HK-2 (cell line): ENCODE measurements around the gene ARL15.
"Not testable (repeated sequence)": the region's sequence is repeated elsewhere in the genome, so short reads cannot be mapped to it uniquely, and the experiment has no call there.

Experiments used
- DNase-seq: peaks from one replicate; pipeline ENCODE4 v3.0.0-alpha.2; 2018; ENCODE audit not compliant: unreplicated experiment

Gene ARL15

DNA sequence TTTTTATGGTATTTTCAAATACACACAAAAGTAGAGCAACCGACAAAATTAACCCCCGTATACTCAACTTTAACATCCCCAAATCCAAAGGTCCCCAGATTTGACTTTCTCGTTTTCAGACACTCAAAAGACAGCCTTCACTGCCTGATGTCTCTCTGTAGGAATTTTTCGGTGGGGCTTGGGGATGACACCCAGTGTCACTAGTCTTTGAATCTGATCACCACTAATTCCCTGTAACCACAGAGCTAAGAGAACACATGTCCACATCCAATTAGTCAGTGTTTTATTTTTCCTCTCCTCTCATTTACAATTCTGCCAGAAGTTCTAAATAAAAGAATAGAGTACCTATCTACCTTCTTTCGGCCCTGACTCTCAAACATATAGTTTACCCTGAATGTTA, 324.6 kb downstream of the ARL15 start:
- DNase-seq = no peak

GRCh38 chr5:53984971-53985370, 325.4 kb downstream of the ARL15 start:
- DNase-seq = no peak

GRCh38 chr5:53983568-53984460, 326.6 kb downstream of the ARL15 start:
- no peak for DNase-seq

- not testable (repeated sequence) for DNase-seq
These were observed 328.1 kb downstream of the ARL15 start for GRCh38 chr5:53982319-53982718.

GRCh38 chr5:53980061-53980460, 330.3 kb downstream of the ARL15 start:
- DNase-seq = no peak

- DNase-seq = no peak
These were observed 336.4 kb downstream of the ARL15 start for GRCh38 chr5:53974021-53974420.

- no peak for DNase-seq
These were observed 338.1 kb downstream of the ARL15 start for GRCh38 chr5:53972314-53972713.

DNA sequence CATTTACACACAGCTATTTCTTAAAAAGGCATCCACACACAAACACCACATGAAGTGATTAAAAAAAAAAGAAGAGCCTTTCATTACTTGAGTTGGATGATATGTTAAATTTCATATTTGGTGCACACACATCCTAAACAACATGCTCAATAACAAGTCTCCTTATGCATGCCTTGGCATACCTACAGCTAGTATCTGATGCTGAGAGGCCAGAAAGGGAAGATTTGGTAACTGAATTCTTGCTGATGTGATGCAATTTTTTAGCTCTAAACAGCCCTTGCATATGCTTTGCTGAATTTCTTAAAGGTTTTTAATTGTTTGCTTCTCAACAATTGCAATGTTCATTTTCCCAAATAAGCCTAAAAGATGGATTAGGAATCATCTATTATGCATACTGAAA, 338.8 kb downstream of the ARL15 start:
- DNase-seq = no peak

GRCh38 chr5:53971131-53971530, 339.2 kb downstream of the ARL15 start:
- DNase-seq = no peak

- no peak for DNase-seq
These were observed 339.9 kb downstream of the ARL15 start for GRCh38 chr5:53970475-53970874.

- no peak for DNase-seq
These were observed 341.1 kb downstream of the ARL15 start for GRCh38 chr5:53969176-53969730.

DNA sequence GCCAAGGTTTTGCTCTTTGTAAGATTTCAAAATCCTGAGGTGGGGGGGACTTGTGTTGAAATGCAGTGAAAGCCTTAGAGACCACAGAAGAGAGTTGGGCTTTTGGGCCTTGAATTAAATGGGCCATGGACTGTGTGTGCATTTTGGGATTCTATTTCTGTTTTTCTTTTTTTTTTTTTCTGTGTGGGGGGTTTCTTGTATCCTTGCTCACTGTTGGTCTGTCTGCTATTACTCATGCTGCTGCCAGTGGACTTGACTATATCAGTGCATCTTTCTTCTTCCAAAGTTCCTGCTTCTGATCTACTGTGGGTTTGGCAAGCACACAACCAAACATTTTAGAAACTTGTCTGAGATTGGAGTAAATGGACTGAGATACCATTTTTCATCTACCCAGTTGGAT, 344.9 kb downstream of the ARL15 start:
- DNase-seq = no peak

GRCh38 chr5:53963958-53964357, 346.4 kb downstream of the ARL15 start:
- no peak for DNase-seq

DNA sequence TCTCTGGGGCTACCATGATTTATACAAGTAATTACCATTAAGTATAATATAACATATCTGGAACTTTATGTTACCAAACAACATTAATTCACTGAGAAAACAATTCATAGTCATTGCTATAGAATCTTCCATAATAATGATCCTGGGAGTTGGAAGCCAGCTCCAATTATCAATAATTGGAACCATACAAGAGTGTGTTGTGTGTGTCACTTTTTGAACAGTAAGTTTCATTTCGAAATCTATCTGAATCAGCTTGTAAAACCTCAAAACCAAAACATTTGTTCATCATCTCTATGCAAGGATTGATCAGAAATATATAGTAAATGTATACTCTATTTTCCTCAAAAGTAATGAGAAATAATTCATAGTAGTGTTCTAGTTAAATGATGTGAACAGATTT, 348.1 kb downstream of the ARL15 start:
- DNase-seq = no peak

- DNase-seq = no peak
These were observed 353.7 kb downstream of the ARL15 start for GRCh38 chr5:53956632-53957031.

GRCh38 chr5:53956196-53956595, 354.2 kb downstream of the ARL15 start:
- no peak for DNase-seq

- DNase-seq = no peak
These were observed 359.8 kb downstream of the ARL15 start for GRCh38 chr5:53950621-53951020.

DNA sequence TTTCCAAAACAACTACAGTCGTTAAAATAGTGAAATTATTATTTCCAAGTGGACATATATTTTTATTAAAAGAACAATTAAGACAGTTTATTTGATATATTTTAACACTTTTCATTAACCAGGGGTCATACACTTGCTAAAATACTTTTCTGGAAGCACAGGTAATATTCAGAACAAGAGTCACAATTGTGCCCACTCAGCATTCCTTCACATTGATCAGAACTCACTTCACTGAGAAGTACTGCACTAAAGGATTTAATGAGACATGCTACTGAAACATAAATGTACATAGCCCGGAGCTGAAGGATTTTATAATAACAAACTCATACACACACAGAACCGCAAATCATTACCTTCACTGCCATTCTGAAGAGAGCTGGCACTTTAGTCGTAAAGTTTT, 361.8 kb downstream of the ARL15 start:
- no peak for DNase-seq

GRCh38 chr5:53946405-53947100, 363.8 kb downstream of the ARL15 start:
- no peak for DNase-seq

GRCh38 chr5:53944981-53945380, 365.4 kb downstream of the ARL15 start:
- peak; percentile 9 for DNase-seq

DNA sequence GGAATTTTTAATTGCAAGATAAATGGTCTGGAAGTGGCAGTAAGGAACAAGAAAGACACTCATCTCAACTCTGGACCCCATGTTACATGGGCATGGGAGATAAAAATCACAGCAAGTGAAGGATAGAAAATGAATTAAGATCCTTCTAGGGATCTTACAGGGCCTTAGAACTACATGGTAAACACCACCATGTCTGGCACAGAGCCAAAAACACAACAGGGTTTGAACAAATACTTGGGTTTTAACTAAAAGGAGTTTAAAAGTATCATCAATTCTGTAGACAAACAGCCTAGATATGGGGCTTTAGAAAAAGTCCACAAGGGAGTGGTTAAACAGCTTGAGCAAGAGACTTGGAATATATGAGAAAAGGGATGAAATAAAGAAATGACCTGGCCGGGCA, 366.4 kb downstream of the ARL15 start:
- DNase-seq = no peak

- no peak for DNase-seq
These were observed 367.6 kb downstream of the ARL15 start for GRCh38 chr5:53942724-53943123.

- no peak for DNase-seq
These were observed 369.5 kb downstream of the ARL15 start for GRCh38 chr5:53940921-53941320.
